Spleen (tissue), 7 donors: ENCODE data around the gene SOX5.

Experiments
- POLR2A ChIP-seq, 3 donors: fragments of 450-650 bp; IDR thresholded peaks; one replicate each; pipeline ENCODE4 v1.5.1; 2017; ENCODE audit warnings: antibody characterized with exemption in 3 of 3, mild to moderate bottlenecking in 1 of 3
- POLR2AphosphoS5 ChIP-seq, 3 donors: sonication (generic); formaldehyde crosslinking; IDR thresholded peaks; one replicate each; pipeline ENCODE4 v1.5.1; 2017; ENCODE audit warnings: antibody characterized with exemption in 3 of 3
- TF ChIP-seq, protein P1 (sequence below), 11 experiments: fragments of 200-600 bp in 7 of 11; fragments of 450-650 bp in 4 of 11; sonication (generic) in 4 of 11; IDR thresholded peaks in 8 of 11; conservative IDR thresholded peaks in 3 of 11; 1 replicate in 7 of 11; 2 replicates in 4 of 11; pipeline versions ENCODE4 v1.4.0 to v1.8.0; 2016 to 2021; ENCODE audit warnings: antibody characterized with exemption in 11 of 11, inconsistent platforms in 4 of 11, mild to moderate bottlenecking in 1 of 11
- donor health status: DM: no; HTN: no; CAD: no; lungs with moderate emphysema.
- donor health status: DM: no; HTN: no; CAD: no.
- donor health status: DM: no; HTN: no; CAD: no.

GRCh38 chr12:23585782-23586163, 363.7 kb downstream of the SOX5 start:
- TF ChIP-seq, protein P1, sequence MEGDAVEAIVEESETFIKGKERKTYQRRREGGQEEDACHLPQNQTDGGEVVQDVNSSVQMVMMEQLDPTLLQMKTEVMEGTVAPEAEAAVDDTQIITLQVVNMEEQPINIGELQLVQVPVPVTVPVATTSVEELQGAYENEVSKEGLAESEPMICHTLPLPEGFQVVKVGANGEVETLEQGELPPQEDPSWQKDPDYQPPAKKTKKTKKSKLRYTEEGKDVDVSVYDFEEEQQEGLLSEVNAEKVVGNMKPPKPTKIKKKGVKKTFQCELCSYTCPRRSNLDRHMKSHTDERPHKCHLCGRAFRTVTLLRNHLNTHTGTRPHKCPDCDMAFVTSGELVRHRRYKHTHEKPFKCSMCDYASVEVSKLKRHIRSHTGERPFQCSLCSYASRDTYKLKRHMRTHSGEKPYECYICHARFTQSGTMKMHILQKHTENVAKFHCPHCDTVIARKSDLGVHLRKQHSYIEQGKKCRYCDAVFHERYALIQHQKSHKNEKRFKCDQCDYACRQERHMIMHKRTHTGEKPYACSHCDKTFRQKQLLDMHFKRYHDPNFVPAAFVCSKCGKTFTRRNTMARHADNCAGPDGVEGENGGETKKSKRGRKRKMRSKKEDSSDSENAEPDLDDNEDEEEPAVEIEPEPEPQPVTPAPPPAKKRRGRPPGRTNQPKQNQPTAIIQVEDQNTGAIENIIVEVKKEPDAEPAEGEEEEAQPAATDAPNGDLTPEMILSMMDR (IDR thresholded peaks at IDR 0.05 in 8 of 11, conservative IDR thresholded peaks at IDR 0.05 in 3 of 11), result no peak
- no peak for TF ChIP-seq POLR2AphosphoS5 (IDR thresholded peaks at IDR 0.05)
- no peak for TF ChIP-seq POLR2A (IDR thresholded peaks at IDR 0.05)
